KMS-11 (cell line): ENCODE measurements around the gene TSPAN15.

Source experiments
- H2AFZ ChIP-seq: fragments of 200-600 bp; sonication (generic); 2 replicates; pipeline ENCODE4 v1.6.1; 2016; ENCODE audit warnings: antibody characterized with exemption, mixed run types, low read depth
- H3K27ac ChIP-seq: fragments of 200-600 bp; sonication (generic); 2 replicates; pipeline ENCODE4 v1.6.1; 2016; ENCODE audit warnings: mild to moderate bottlenecking, mixed run types
- H3K27me3 ChIP-seq: fragments of 200-600 bp; sonication (generic); 2 replicates; pipeline ENCODE4 v1.6.1; 2017; ENCODE audit warnings: mild to moderate bottlenecking, low read depth, mixed run types, moderate library complexity; ENCODE audit not compliant: insufficient read depth
- H3K36me3 ChIP-seq: fragments of 200-600 bp; sonication (generic); 2 replicates; pipeline ENCODE4 v1.6.1; 2017; ENCODE audit warnings: mild to moderate bottlenecking, mixed run types; ENCODE audit not compliant: insufficient read depth
- H3K4me1 ChIP-seq: fragments of 200-600 bp; sonication (generic); 2 replicates; pipeline ENCODE4 v1.6.1; 2016; ENCODE audit warnings: mild to moderate bottlenecking, low read depth, mixed run types; ENCODE audit not compliant: poor library complexity, severe bottlenecking
- H3K4me2 ChIP-seq: fragments of 200-600 bp; sonication (generic); 2 replicates; pipeline ENCODE4 v1.7.0; 2016; ENCODE audit warnings: mild to moderate bottlenecking, mixed run types
- H3K4me3 ChIP-seq: fragments of 200-600 bp; sonication (generic); IDR thresholded peaks from 2 replicates; pipeline ENCODE4 v1.6.1; 2017; ENCODE audit warnings: low read depth, low read length, mixed read lengths; ENCODE audit not compliant: insufficient read depth
- H3K79me2 ChIP-seq: fragments of 200-600 bp; sonication (generic); 2 replicates; pipeline ENCODE4 v1.6.1; 2016; ENCODE audit warnings: low read depth, mixed run types; ENCODE audit not compliant: insufficient read depth
- H3K9ac ChIP-seq: fragments of 200-600 bp; sonication (generic); 2 replicates; pipeline ENCODE4 v1.6.1; 2016; ENCODE audit warnings: mild to moderate bottlenecking, mixed run types
- H4K20me1 ChIP-seq: fragments of 200-600 bp; sonication (generic); 2 replicates; pipeline ENCODE4 v1.6.1; 2016; ENCODE audit warnings: mild to moderate bottlenecking, mixed run types; ENCODE audit not compliant: insufficient read depth
- CTCF ChIP-seq: fragments of 200-600 bp; sonication (generic); conservative IDR thresholded peaks from 2 replicates; pipeline ENCODE4 v1.6.1; 2017; ENCODE audit warnings: low read depth, mild to moderate bottlenecking, antibody characterized with exemption, low read length, moderate library complexity, mixed read lengths

TSPAN15 gene

GRCh38 chr10:69477968-69478597, 26.8 kb downstream of the TSPAN15 start:
- no peaks in the 10 kb centered on the region for H3K79me2 ChIP-seq
- no peaks in the 10 kb centered on the region for H3K4me1 ChIP-seq
- H3K4me2 ChIP-seq, result no peak overlapping the region

GRCh38 chr10:69479240-69480067, 28.2 kb downstream of the TSPAN15 start:
- Histone ChIP-seq H4K20me1 (no peaks in the 10 kb centered on the region), H3K4me2 (no peak overlapping the region), H3K27ac (no peak overlapping the region), H3K4me1 (no peaks in the 10 kb centered on the region), H3K79me2 (no peaks in the 10 kb centered on the region), H3K27me3 (no peaks in the 10 kb centered on the region), H3K36me3 (no peaks in the 10 kb centered on the region), H3K4me3 (no peak overlapping the region), H3K9ac (no peak overlapping the region), H2AFZ (no peak overlapping the region)
- no peak for TF ChIP-seq CTCF

More at GRCh38 chr10:69477968-69478597, 26.8 kb downstream of the TSPAN15 start:
- no peak overlapping the region for H3K4me3 ChIP-seq
- no peak overlapping the region for H3K27ac ChIP-seq
- no peaks in the 10 kb centered on the region for H4K20me1 ChIP-seq
- H2AFZ ChIP-seq, result no peak overlapping the region
- no peaks in the 10 kb centered on the region for H3K27me3 ChIP-seq
- H3K36me3 ChIP-seq, result no peaks in the 10 kb centered on the region
- no peak overlapping the region for H3K9ac ChIP-seq
- no peak for TF ChIP-seq CTCF

GRCh38 chr10:69480068-69480412, 28.8 kb downstream of the TSPAN15 start:
- Histone ChIP-seq H3K4me3 (no peak overlapping the region), H3K4me2 (no peak overlapping the region), H4K20me1 (no peaks in the 10 kb centered on the region), H3K9ac (no peak overlapping the region), H3K27me3 (no peaks in the 10 kb centered on the region), H3K4me1 (no peaks in the 10 kb centered on the region), H3K27ac (no peak overlapping the region), H2AFZ (no peak overlapping the region), H3K36me3 (no peaks in the 10 kb centered on the region), H3K79me2 (no peaks in the 10 kb centered on the region)
- TF ChIP-seq CTCF, result no peak

- H4K20me1 ChIP-seq, result no peaks in the 10 kb centered on the region
- TF ChIP-seq CTCF, result no peak
- H3K9ac ChIP-seq, result no peak overlapping the region
- H3K27ac ChIP-seq, result no peak overlapping the region
- H3K27me3 ChIP-seq, result no peaks in the 10 kb centered on the region
- H3K36me3 ChIP-seq, result no peaks in the 10 kb centered on the region
- no peak overlapping the region for H3K4me3 ChIP-seq
- H3K4me1 ChIP-seq, result no peaks in the 10 kb centered on the region
- H2AFZ ChIP-seq, result no peak overlapping the region
- no peak overlapping the region for H3K4me2 ChIP-seq
- no peaks in the 10 kb centered on the region for H3K79me2 ChIP-seq
Measured at GRCh38 chr10:69481305-69481704, 30.0 kb downstream of the TSPAN15 start.
